ENCODE data around the gene MICAL3.

Gene MICAL3

DNA sequence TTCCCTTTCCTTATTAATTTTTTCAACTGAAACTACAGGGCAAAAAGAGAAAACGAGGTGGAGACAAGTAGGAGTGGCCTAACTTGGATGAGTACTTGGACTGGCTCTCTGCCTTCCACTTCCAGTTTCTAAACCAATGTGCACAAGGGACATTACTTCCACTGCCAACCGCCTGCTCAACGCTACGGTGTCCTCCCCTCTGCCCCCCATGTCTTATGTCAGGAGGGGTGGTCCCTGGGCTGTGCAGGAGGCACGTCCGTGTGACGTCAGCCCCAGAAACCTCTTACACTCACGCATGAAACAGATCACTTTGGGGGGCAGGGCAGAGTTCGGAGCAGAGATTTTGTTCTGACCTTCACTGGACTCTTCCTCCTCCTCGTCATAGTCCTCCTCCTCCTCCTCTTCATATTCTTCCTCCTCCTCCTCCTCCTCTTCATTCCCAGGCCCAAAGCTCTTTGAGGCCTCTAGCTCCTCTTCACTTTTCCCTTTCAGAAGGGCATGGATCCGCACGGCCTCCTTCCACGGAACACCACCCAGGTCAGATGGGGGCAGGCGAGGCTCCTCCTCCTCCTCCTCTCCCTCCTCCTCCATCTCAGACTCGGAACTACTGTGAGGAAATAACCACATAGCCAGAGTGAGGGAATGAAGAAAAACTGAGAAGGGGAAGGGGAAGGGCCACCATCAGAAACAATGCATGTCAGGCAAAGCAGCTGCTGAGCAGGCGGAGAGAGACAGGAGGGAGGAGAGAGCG, 192.7 kb downstream of the MICAL3 start:
- no peak for DNase-seq

DNA sequence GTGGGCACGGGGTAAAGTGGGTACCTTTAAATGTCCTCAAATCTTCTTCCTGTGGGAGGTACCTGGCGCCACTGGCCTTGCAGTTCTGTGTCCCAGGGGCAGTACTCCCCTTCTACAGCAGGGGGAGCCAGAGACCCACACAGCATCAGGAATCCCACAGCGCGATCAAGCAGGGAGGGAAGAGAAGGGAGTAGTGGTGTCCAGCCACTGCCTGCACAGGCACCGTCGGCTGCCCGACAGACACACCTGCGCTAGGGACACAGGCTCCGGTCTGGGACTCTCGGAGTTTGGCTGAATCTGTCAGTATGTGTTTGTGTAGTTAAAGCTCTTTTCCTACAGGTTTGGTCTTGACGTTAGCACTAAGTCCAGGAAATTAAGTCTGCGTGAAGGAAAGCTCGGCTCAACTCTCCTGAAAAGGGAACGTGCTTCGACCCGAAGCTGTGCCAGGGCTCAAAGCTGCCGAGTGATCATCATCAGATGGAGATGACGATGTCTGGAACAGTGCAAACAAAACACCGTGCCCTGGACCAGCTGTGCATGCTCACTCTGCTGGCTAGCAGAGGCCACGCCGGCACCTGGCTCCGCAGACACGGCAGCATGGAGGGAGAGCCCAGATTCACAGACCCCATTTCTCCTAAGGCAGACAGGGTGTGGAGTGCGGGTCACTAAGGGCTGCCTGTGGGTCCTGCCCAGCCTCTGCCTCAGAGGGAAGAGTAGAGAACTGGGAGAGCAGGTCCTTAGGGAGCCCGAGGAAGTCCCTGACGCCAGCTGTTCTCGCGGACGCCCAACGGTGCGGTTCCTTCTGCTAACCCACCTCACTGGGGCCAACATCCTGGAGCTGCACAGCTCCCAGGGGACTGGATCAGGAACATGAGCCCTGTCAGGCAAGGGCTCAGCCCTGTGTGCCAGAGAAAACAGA, 194.1 kb downstream of the MICAL3 start:
- peak; percentile 60 for DNase-seq

DNA sequence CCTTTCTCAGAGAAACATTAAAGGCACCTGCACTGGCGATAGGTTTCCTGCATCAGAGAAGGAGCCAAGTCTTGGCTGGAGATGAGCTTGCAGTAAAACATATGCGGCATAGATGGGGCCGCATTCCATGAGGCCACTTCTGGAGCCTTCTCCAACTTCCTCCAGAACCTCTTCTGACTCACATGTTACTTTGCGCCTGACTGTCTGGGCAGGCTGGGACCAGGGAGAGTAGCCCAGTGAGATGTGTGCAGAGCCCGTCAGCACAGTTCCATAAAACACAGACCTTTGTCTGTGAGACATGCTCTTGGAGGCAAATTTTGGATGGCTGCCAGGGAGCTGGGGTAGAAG, 194.7 kb downstream of the MICAL3 start:
- DNase-seq = no peak

DNA sequence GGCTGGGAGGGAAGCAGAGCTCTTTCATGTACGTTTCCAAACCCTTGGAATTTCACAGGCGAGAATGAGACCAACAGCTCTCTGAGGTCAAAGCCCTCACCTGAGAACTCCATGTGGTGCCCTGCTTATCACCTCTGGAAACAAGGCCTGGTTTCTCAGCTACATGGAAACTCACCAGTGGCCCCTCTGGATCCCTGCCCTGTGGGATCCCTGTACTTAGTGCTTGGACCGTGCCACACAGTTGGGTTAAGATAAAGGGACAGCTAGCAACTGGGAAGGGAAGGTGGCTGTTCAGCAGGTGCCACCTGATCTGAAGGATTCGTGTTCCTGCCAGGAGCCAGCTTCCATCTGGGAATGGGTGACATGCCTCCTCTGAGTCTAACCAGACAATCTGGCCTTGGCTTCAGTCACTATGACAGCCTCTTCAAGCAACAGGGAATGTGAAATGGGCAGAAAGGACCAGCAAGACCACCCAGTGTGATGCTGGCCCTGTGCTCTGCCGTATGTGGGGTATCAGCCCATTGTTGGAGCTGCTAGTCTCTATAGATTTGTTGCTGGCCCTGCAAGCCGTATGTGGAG, 195.8 kb downstream of the MICAL3 start:
- no peak for DNase-seq

DNA sequence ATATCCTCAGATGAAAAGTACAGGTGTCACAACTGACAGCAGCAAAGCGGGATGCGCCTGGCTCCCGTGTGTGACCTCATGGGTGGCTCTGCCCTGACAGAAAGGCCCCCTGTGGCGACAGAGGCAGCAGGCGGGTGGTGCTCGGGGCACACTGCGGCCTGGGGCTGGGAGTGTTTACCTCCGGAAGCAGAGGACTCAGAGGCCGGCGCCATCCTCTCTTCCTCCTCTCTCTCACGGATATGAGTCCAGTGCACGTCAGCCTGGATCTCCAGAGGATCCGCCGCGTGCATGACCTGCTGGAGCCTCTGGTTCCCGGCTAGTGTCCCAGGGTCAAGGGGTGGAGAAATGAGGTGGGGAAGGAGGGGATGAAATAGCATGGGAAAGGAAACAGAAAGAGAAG, 196.9 kb downstream of the MICAL3 start:
- no peak for DNase-seq

DNA sequence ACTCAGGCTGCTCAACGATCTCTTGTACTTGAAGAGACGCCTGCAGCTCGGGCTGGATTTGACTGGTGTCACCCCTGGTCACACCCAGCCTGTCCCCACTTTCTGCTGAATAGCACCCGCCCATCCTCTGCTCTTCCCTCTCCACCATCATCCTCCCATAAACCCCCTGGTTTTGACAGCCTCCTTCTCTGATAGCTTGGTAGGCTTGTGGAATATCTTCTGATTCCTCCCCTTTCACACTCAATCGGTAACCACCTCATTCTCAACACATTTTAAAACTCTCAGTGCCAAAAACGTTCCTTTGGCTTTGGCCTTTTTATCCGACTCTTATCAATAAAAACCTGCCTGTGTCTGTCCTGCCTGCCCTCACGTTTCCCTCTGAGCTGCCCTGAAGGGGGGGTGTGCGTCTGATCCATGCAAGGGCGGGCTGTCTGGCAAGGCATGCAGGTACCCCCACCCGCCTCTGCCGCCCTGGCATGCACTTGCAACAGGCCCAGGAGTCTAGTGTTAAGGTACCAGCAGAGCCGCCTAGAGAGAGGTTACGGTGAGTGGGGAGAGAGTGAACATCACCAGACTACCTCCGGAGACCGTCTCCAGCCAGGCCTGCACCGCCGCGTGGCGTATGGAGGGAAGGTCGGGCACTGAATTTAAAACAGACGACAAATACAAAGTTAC, 198.3 kb downstream of the MICAL3 start:
- DNase-seq = no peak

DNA sequence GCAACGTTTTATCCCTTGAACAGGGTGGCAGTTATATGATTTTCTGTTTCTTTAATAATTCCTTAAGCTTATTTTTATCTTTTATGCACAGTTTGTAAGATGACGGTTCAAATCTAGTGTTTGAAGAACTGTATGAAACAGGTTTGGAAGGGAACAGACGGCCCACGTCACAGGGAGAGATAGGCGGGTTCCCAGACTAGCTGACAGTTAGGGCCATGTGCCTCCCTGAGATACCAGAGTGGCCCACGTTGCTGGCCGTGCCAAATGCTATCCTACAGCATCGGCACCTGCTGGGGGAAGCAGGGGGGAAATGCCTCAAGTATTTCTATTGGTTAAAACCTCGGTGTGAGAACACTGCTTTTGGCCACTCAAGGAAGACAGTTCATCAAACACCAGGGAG, 199.9 kb downstream of the MICAL3 start:
- DNase-seq = no peak

DNA sequence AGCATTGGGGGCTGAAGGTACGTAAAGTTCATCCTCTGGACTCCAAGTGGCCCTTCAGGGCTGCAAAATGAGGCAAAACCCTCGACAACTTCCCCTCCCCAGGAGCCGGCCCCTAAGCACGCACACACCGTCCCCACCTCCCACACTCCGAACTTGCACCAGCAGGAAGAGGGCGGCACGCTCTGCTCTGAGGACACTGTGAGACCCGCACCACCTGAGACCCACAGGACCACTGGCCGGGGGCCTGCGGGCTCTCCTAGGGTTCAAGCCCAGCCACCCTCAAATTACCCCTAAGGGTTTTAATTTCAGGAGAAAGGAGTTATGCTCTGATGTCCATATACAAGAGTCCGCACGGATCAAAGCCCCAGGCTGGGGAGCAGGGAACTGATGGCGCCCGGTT, 200.4 kb downstream of the MICAL3 start:
- no peak for DNase-seq

DNA sequence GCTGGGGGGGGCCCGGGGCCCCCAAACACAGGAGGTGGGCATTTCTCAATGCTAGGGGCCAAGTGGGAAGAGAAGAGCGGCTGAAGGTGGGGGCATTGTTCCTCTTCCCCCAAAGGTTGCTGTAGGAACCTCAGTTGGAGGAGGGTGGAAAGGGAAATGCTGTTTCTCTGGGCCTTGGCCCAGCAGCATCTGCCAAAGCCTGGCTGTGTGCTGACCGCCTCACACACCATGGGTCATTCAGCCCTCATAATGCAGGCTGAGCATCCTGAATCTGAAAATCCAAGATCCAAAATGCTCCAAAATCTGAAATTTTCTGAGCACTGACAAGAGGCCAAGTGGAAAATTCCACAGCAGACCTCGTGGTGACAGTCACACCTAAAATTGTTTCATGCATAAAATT, 201.1 kb downstream of the MICAL3 start:
- DNase-seq = no peak

DNA sequence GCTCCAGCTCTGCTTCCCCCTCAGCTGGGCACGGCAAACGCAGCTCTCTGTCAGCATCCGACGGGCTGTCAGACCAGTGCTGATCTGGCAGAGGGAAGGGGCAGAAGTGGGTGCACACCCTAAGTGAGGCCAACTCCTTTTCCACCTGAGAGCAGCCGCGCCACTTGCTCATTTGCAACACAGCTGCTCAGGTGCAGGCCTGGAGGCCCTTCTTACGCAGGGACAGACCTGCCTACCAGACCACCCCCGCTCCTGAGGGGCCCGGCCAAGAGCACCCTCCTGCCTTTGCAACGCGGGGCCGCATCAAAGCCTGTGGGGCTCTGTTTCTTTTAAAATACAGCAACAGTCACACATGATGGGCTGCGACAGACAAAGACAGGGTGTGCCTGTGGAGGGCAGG, 202.3 kb downstream of the MICAL3 start:
- no peak for DNase-seq

DNA sequence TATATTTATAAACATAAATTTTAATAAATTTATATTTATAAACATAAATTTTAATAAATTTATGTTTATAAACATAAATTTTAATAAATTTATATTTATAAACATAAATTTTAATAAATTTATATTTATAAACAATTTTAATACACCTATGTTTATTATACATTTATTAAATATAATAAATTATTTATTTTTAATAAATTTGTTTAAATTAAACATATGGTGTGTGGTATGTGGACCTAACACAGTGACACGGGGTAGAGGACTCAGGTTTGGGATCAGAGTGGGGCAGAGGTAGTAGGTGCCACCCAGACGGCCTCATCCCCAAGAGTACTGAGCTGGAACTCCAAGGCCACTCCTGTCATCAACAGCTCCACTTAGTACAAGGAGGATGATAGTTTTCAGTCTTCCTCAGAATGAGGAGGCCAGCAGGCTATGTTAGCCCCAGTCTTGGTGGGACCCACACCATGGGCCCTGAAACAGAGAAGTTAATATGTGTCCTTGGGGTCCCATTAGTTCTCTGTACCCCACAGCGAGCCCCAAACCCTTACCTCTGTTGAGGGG, 203.4 kb downstream of the MICAL3 start:
- no peak for DNase-seq

DNA sequence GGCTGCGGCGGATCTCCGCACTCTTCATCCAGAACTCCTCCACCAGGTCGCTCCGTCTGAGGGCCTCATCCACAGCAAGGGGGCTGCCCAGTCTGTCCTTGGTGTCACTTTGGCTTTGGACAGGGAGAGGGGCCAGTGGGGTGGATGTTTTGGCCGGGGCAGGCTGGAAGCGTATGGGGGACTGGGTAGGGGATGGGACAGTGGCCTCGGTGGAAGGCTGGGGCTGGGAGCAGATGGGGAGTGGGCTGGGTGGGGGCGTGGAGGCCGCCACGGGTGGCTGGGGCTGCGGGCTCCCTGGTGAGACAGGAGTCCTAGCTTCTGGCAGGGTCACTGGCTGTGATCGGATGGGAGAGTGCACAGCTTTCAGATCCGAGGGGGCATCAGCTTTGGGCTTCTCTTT, 205.7 kb downstream of the MICAL3 start:
- DNase-seq = no peak

DNA sequence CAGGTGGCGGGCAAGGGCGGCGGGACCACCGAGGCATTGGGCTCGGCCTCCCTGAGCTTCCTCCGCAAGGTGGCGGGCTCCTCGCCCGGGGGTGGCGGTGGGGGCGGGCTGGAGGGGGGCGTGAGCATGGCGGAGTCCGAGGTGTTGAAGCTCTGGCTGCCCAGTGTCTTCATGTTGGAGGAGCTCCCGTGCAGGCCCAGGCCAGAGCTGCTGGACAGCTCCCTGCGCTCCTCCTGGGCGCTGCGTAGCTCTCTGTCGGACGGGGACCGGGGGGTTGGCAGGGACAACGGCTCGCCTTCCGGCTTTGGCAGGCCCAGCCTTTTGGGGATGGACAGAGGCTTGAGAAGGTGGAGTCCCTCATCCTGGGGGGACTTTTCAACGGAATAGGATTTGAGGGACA, 206.2 kb downstream of the MICAL3 start:
- DNase-seq = no peak

DNA sequence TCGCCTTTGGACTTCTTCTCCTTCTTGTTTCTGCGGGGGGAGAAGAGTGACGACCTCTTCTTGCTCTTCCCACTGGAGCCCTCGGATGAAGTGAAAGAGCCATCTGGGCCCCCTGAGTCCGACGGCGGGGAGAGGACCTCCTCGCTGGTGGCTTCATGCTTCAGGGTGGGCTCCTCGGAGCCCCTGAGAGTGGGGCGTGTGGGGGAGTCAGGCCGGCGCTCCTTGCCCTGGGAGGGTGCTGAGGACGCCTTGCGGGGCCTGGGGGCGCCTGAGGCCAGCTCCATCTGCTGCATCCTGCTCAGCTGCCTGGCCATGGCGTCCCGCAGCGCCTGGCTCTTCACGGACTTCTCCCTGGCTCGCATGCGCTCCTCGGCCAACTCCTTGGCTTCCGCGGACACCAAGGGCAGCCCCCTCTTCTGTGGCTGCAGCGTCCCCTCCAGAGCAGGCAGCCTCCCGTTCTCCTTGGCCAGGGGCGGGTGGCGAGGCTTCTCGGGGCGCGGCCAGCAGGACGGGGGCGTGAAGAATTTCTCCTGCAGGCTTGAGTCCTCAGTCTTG, 206.8 kb downstream of the MICAL3 start:
- DNase-seq = no peak

DNA sequence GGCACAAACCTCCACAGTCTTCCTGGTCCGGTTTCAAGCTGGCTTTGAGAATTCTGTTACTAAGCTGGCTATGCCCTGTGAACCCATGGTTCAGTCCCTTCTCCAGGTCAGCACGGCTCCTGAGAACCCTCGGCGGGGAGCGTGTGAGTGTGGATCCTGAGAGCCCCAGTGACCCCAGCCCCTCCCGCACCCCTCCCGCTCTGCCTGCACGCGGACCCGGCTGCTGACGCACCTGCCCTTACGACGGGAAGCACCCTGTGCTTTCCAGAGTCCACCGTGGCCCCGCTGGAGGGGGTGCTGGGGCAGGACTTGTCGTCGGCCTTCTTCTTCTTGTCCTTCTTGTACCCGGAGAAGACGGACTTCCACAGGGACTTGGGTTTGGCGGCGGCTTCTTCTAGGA, 207.3 kb downstream of the MICAL3 start:
- no peak for DNase-seq

DNA sequence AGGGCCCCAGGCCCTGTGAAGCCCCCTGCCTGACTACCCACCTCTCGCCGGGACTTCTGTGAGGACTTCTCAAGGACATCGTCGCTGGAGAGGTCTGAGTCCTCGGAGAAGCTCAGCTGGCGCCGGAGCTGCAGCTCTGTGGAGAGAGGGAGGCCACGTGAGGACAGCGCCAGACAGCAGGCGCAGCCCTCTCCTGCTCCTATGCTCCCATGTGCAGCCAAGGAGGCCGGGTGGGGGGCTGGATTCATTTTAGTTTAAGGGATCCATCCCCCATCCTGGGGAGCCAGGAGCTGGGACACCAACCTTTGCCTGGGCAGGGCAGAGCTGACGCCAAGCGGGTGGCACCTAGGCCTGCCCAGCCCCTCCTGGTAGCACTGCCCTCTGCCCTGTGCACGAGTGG, 207.7 kb downstream of the MICAL3 start:
- DNase-seq = no peak

DNA sequence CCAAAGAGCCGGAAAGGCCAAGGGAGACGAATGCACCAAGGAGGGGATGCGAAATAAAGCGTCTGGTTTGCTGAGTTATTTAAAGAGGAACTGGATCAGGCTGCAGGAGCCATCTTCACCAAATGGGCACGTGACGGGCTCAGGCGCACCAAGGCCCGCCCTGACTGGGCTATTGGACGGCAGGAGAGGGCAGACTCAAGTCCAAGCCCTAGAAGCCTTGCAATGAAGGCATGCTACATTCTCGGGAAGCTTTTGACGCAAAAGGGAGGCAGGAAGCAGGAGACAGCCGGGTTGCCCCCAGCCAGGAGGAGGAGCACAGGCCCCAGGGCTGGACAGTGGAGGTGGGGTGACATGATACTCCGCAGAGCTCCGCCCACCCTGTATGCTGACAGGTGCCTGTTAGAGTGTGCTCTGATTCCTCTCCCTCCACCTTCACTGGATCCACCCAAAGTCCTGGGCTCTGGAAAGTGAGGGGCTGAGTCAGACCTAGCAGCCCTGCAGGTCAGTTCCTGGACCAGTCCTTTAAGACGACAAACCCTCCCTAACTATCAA, 208.6 kb downstream of the MICAL3 start:
- no peak for DNase-seq

DNA sequence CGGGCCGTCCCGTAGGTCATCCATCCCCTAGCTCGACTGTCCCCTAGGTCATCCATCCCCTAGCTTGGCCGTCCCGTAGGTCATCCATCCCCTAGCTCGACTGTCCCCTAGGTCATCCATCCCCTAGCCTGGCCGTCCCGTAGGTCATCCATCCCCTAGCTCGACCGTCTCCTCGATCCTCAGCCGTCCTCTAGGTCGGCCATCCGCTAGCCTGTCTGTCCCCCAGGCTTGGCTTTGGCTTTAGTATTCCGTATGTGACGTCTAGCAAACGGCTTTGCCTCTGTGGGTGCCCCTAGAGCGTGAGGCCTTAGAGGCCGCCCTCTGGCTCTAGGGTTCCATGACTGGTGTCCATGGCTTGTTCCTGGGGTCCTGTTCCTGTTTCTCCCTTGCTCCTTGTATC, 209.5 kb downstream of the MICAL3 start:
- no peak for DNase-seq

DNA sequence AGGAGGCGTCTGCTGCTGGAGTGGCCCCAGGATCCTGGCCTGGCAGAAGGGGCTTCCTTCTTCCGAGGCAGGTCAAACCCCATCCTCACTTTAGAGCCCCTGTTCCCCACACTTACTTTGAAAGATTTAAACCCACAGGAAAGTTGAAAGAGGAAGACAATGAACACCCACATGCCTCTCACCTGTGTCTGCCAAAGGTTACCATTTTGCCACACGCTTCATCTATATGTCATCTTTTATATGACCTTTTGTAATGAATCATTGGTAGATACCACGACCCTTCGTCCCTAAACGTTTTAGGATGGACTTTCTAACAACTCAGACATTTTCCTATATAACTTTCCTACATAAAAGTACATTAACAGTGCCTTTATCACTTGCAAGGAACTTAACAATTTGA, 210.3 kb downstream of the MICAL3 start:
- DNase-seq = no peak

DNA sequence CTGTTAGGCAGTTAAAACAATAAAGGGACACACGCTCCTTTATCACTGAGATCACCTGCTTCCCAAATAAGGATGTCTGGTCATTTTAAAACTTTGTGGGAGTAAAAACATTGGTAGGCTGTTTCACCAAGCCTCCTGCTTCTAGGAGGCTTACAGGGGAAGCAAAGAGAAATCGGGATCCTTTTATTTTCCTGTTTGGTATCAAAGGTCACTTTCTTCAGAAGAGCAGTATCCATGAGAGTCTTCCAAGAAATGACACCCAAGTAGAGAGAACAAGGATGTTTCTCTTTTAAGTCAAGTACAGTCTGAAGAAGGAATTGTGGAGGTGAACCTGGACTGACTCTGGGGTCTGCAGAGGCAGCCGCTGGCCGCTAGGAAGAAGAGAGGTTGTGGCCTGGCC, 213.2 kb downstream of the MICAL3 start:
- no peak for DNase-seq

DNA sequence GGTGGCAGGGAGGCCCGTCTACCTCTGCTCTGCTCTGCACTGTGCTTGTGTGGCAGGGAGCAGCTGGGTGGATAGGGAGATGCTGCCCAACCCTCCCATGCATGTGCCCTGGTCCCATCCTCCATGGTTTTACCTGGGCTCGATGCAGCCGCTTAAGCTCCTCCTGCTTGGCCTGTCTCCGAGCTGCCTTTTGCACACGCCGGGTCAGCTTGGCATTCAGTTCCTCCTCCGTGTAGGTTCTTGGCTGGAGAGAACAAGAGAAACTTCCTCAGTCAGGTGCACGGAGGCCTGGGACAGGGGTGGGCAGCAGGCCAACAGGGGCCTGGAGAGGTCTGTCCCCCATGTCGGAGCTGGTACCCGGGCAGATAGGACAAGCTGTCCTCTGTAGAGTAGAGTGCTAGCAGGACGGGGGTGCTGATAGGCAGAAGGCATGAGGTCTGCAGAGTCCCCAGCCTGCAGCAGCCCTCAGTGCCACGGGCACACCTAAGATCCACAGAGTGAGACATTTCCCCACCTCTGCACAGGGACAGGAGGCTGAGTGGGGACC, 213.7 kb downstream of the MICAL3 start:
- DNase-seq = no peak

DNA sequence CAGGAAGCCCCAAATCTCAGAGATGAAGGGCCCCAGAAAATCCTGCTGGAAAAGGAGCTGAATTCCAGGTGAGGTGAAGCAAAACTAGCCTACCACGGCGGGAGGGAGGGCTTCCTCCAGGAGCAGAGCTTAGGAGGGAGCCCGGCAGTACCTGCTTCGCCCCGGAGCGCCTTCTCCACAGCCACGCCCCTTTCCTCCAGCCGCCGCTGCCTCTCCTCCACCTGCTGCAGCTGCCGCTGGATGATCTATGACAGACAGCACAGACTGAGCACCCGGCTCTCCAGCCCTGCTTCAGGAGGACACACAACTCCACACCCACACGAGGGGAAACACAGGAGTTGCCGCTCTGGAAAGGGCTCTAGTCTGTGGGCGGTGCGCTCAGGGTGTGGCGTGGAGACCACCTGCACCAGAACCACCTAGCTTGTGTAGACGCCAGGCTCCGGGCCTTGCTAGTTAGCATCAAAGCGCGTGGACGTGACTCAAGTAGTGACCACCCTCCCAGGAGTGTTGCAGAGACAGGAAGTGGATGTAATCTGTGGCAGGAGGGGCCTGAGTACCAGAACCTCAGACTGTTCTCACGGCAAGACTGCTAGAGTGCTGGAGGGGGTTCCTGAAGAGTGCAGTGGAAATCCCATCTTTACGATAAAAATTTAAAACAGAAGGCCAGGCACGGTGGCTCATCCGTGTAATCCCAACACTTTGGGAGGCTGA, 215.5 kb downstream of the MICAL3 start:
- no peak for DNase-seq
